HEK293 (cell line): Measurements from ENCODE around the gene UTP4.

Experiments
- KLF8 ChIP-seq: fragments of 450-650 bp; formaldehyde crosslinking; IDR thresholded peaks from 2 replicates; pipeline ENCODE4 v1.5.1; 2016; ENCODE audit warnings: missing biosample characterization, missing genetic modification characterization
- PRDM4 ChIP-seq: fragments of 450-650 bp; formaldehyde crosslinking; IDR thresholded peaks from 2 replicates; pipeline ENCODE4 v1.5.1; 2017; ENCODE audit warnings: missing biosample characterization, missing genetic modification characterization
- REPIN1 ChIP-seq: fragments of 450-650 bp; formaldehyde crosslinking; IDR thresholded peaks from 2 replicates; pipeline ENCODE4 v1.5.1; 2017; ENCODE audit warnings: missing biosample characterization, missing genetic modification characterization, low read depth
- SP2 ChIP-seq: fragments of 450-650 bp; formaldehyde crosslinking; IDR thresholded peaks from 2 replicates; pipeline ENCODE4 v1.5.1; 2016; ENCODE audit warnings: missing biosample characterization, missing genetic modification characterization
- YY2 ChIP-seq: fragments of 450-650 bp; formaldehyde crosslinking; IDR thresholded peaks from 2 replicates; pipeline ENCODE4 v1.5.1; 2016; ENCODE audit warnings: missing biosample characterization, missing genetic modification characterization
- ZBTB1 ChIP-seq: fragments of 450-650 bp; formaldehyde crosslinking; IDR thresholded peaks from 2 replicates; pipeline ENCODE4 v1.5.1; 2016; ENCODE audit warnings: missing biosample characterization, missing genetic modification characterization
- ZBTB20 ChIP-seq: fragments of 450-650 bp; formaldehyde crosslinking; IDR thresholded peaks from 2 replicates; pipeline ENCODE4 v1.5.1; 2016; ENCODE audit warnings: missing biosample characterization, missing genetic modification characterization
- ZBTB6 ChIP-seq: fragments of 450-650 bp; formaldehyde crosslinking; IDR thresholded peaks from 2 replicates; pipeline ENCODE4 v1.5.1; 2017; ENCODE audit warnings: missing biosample characterization, missing genetic modification characterization
- ZBTB8A ChIP-seq: fragments of 450-650 bp; formaldehyde crosslinking; IDR thresholded peaks from 2 replicates; pipeline ENCODE4 v1.5.1; 2016; ENCODE audit warnings: missing biosample characterization, missing genetic modification characterization
- ZFHX2 ChIP-seq: fragments of 450-650 bp; formaldehyde crosslinking; conservative IDR thresholded peaks from 2 replicates; pipeline ENCODE4 v1.5.1; 2016; ENCODE audit warnings: missing biosample characterization, missing genetic modification characterization
- ZFP69B ChIP-seq: fragments of 450-650 bp; formaldehyde crosslinking; IDR thresholded peaks from 2 replicates; pipeline ENCODE4 v1.5.1; 2016; ENCODE audit warnings: missing biosample characterization, missing genetic modification characterization
- ZNF132 ChIP-seq: fragments of 450-650 bp; formaldehyde crosslinking; IDR thresholded peaks from 2 replicates; pipeline ENCODE4 v1.5.1; 2017; ENCODE audit warnings: missing biosample characterization, missing genetic modification characterization, borderline replicate concordance
- ZNF175 ChIP-seq: fragments of 450-650 bp; formaldehyde crosslinking; IDR thresholded peaks from 2 replicates; pipeline ENCODE4 v1.5.1; 2016; ENCODE audit warnings: missing biosample characterization, missing genetic modification characterization
- ZNF248 ChIP-seq: fragments of 450-650 bp; formaldehyde crosslinking; IDR thresholded peaks from 2 replicates; pipeline ENCODE4 v1.5.1; 2017; ENCODE audit warnings: missing biosample characterization, missing genetic modification characterization
- ZNF292 ChIP-seq: fragments of 450-650 bp; formaldehyde crosslinking; IDR thresholded peaks from 2 replicates; pipeline ENCODE4 v1.5.1; 2016; ENCODE audit warnings: low read depth, missing biosample characterization, missing genetic modification characterization, borderline replicate concordance
- ZNF311 ChIP-seq: fragments of 450-650 bp; formaldehyde crosslinking; IDR thresholded peaks from 2 replicates; pipeline ENCODE4 v1.5.1; 2017; ENCODE audit warnings: missing biosample characterization, missing genetic modification characterization, borderline replicate concordance
- ZNF350 ChIP-seq: fragments of 450-650 bp; formaldehyde crosslinking; IDR thresholded peaks from 2 replicates; pipeline ENCODE4 v1.5.0; 2017; ENCODE audit warnings: missing biosample characterization, mild to moderate bottlenecking, missing genetic modification characterization
- ZNF416 ChIP-seq: fragments of 450-650 bp; formaldehyde crosslinking; IDR thresholded peaks from 2 replicates; pipeline ENCODE4 v1.5.1; 2016; ENCODE audit warnings: missing biosample characterization, missing genetic modification characterization
- ZNF433 ChIP-seq: fragments of 450-650 bp; formaldehyde crosslinking; IDR thresholded peaks from 2 replicates; pipeline ENCODE4 v1.5.1; 2016; ENCODE audit warnings: missing biosample characterization, missing genetic modification characterization, low read depth
- ZNF501 ChIP-seq: fragments of 450-650 bp; formaldehyde crosslinking; IDR thresholded peaks from 2 replicates; pipeline ENCODE4 v1.5.1; 2016; ENCODE audit warnings: missing biosample characterization, missing genetic modification characterization
- ZNF510 ChIP-seq: fragments of 450-650 bp; formaldehyde crosslinking; IDR thresholded peaks from 2 replicates; pipeline ENCODE4 v1.5.1; 2018; ENCODE audit warnings: mild to moderate bottlenecking, missing genetic modification characterization, missing biosample characterization; ENCODE audit not compliant: insufficient replicate concordance
- ZNF548 ChIP-seq: fragments of 450-650 bp; formaldehyde crosslinking; IDR thresholded peaks from 2 replicates; pipeline ENCODE4 v1.5.1; 2016; ENCODE audit warnings: missing biosample characterization, missing genetic modification characterization
- ZNF561 ChIP-seq: fragments of 450-650 bp; IDR thresholded peaks from 2 replicates; pipeline ENCODE4 v1.5.1; 2018; ENCODE audit warnings: missing biosample characterization, missing genetic modification characterization, borderline replicate concordance
- ZNF626 ChIP-seq: fragments of 450-650 bp; sonication (Bioruptor Pico); formaldehyde crosslinking; IDR thresholded peaks from 2 replicates; pipeline ENCODE4 v1.5.1; 2018; ENCODE audit warnings: missing biosample characterization, missing genetic modification characterization, inconsistent platforms
- ZNF76 ChIP-seq: fragments of 450-650 bp; formaldehyde crosslinking; IDR thresholded peaks from 2 replicates; pipeline ENCODE4; 2016; ENCODE audit warnings: low read depth, missing biosample characterization, missing genetic modification characterization, borderline replicate concordance
- ZNF777 ChIP-seq: fragments of 450-650 bp; formaldehyde crosslinking; IDR thresholded peaks from 2 replicates; pipeline ENCODE4 v1.5.1; 2017; ENCODE audit warnings: missing biosample characterization, missing genetic modification characterization, borderline replicate concordance
- TF ChIP-seq, protein P1 (sequence below): fragments of 450-650 bp; formaldehyde crosslinking; IDR thresholded peaks from 2 replicates; pipeline ENCODE4 v1.5.1; 2017; ENCODE audit warnings: missing biosample characterization, missing genetic modification characterization
- TF ChIP-seq, protein P2 (sequence below): fragments of 450-650 bp; formaldehyde crosslinking; IDR thresholded peaks from 2 replicates; pipeline ENCODE4 v1.5.1; 2016; ENCODE audit warnings: missing biosample characterization, missing genetic modification characterization
- TF ChIP-seq, protein P3 (sequence below): fragments of 450-650 bp; formaldehyde crosslinking; IDR thresholded peaks from 2 replicates; pipeline ENCODE4 v1.5.1; 2016; ENCODE audit warnings: missing biosample characterization, missing genetic modification characterization
- TF ChIP-seq, protein P4 (sequence below): fragments of 450-650 bp; formaldehyde crosslinking; IDR thresholded peaks from 2 replicates; pipeline ENCODE4 v1.5.1; 2016; ENCODE audit warnings: missing biosample characterization, missing genetic modification characterization

UTP4 gene

GRCh38 chr16:69131839-69132423 lies 518 bp upstream of the UTP4 start (continued):
- TF ChIP-seq ZNF510 (tag by site-specific recombination): no peak
- TF ChIP-seq ZNF501: peak; percentile 43; the same call in 1 of the 2 replicates
- no peak for TF ChIP-seq ZNF561 (tag by site-specific recombination)
- no peak for TF ChIP-seq ZNF548
- peak; percentile 85 for TF ChIP-seq ZBTB20 (tag by site-specific recombination)
- TF ChIP-seq YY2 (tag by site-specific recombination): no peak
- peak; percentile 93 for TF ChIP-seq ZFHX2 (tag by site-specific recombination)
- TF ChIP-seq, protein P1, sequence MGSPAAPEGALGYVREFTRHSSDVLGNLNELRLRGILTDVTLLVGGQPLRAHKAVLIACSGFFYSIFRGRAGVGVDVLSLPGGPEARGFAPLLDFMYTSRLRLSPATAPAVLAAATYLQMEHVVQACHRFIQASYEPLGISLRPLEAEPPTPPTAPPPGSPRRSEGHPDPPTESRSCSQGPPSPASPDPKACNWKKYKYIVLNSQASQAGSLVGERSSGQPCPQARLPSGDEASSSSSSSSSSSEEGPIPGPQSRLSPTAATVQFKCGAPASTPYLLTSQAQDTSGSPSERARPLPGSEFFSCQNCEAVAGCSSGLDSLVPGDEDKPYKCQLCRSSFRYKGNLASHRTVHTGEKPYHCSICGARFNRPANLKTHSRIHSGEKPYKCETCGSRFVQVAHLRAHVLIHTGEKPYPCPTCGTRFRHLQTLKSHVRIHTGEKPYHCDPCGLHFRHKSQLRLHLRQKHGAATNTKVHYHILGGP (tag by site-specific recombination): no peak
- TF ChIP-seq, protein P2, sequence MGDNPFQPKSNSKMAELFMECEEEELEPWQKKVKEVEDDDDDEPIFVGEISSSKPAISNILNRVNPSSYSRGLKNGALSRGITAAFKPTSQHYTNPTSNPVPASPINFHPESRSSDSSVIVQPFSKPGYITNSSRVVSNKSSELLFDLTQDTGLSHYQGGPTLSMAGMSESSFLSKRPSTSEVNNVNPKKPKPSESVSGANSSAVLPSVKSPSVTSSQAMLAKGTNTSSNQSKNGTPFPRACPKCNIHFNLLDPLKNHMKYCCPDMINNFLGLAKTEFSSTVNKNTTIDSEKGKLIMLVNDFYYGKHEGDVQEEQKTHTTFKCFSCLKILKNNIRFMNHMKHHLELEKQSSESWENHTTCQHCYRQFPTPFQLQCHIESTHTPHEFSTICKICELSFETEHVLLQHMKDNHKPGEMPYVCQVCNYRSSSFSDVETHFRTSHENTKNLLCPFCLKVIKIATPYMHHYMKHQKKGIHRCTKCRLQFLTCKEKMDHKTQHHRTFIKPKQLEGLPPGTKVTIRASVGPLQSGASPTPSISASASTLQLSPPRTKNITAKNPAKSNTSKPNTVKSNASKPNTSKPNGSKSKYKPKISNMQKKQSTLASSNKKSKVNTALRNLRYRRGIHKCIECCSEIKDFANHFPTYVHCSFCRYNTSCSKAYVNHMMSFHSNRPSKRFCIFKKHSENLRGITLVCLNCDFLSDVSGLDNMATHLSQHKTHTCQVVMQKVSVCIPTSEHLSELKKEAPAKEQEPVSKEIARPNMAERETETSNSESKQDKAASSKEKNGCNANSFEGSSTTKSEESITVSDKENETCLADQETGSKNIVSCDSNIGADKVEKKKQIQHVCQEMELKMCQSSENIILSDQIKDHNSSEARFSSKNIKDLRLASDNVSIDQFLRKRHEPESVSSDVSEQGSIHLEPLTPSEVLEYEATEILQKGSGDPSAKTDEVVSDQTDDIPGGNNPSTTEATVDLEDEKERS (tag by site-specific recombination): no peak
- TF ChIP-seq ZNF248 (tag by site-specific recombination): no peak
- TF ChIP-seq SP2 (tag by site-specific recombination): peak; percentile 74
- TF ChIP-seq ZNF433 (tag by site-specific recombination): 0 out of 2 replicates have a peak, but pooled peaks have one; percentile 6
- peak; percentile 72; the same call in 1 of the 2 replicates for TF ChIP-seq REPIN1 (tag by site-specific recombination)
- TF ChIP-seq ZNF626 (tag by site-specific recombination): no peak
- peak; percentile 58; the same call in 1 of the 2 replicates for TF ChIP-seq ZNF76 (tag by site-specific recombination)
- no peak for TF ChIP-seq ZBTB6 (tag by site-specific recombination)
- TF ChIP-seq, protein P3, sequence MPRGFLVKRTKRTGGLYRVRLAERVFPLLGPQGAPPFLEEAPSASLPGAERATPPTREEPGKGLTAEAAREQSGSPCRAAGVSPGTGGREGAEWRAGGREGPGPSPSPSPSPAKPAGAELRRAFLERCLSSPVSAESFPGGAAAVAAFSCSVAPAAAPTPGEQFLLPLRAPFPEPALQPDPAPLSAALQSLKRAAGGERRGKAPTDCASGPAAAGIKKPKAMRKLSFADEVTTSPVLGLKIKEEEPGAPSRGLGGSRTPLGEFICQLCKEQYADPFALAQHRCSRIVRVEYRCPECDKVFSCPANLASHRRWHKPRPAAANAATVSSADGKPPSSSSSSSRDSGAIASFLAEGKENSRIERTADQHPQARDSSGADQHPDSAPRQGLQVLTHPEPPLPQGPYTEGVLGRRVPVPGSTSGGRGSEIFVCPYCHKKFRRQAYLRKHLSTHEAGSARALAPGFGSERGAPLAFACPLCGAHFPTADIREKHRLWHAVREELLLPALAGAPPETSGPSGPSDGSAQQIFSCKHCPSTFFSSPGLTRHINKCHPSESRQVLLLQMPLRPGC (tag by site-specific recombination): no peak
- TF ChIP-seq ZFP69B (tag by site-specific recombination): no peak
- no peak for TF ChIP-seq ZNF132 (tag by site-specific recombination)
- no peak for TF ChIP-seq ZNF311 (tag by site-specific recombination)
- peak; percentile 77 for TF ChIP-seq ZBTB8A (tag by site-specific recombination)
- TF ChIP-seq PRDM4 (tag by site-specific recombination): peak; percentile 43
- peak; percentile 43; the same call in 1 of the 2 replicates for TF ChIP-seq ZNF416 (tag by site-specific recombination)
- TF ChIP-seq KLF8 (tag by site-specific recombination): peak; percentile 60; the same call in 1 of the 2 replicates
- no peak for TF ChIP-seq ZNF292 (tag by site-specific recombination)
- no peak for TF ChIP-seq ZNF777 (tag by site-specific recombination)
- TF ChIP-seq, protein P4, sequence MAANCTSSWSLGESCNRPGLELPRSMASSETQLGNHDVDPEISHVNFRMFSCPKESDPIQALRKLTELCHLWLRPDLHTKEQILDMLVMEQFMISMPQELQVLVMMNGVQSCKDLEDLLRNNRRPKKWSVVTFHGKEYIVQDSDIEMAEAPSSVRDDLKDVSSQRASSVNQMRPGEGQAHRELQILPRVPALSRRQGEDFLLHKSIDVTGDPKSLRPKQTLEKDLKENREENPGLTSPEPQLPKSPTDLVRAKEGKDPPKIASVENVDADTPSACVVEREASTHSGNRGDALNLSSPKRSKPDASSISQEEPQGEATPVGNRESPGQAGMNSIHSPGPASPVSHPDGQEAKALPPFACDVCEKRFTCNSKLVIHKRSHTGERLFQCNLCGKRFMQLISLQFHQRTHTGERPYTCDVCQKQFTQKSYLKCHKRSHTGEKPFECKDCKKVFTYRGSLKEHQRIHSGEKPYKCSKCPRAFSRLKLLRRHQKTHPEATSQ: no peak
- TF ChIP-seq ZNF175: no peak
- TF ChIP-seq ZNF350 (tag by site-specific recombination): no peak
- TF ChIP-seq ZBTB1 (tag by site-specific recombination): no peak
